GM18499 (cell line): ENCODE measurements around the gene SDF2L1.
"Not testable (repeated sequence)": the region's sequence is repeated elsewhere in the genome, so short reads cannot be mapped to it uniquely, and the experiment has no call there.

Experiments
- ATAC-seq: cut with Tn5 transposase; IDR thresholded peaks from one replicate; pipeline ENCODE4 v1.9.1; 2021; ENCODE audit warnings: moderate number of reproducible peaks; ENCODE audit not compliant: insufficient read depth, unreplicated experiment

Gene SDF2L1, protein sequence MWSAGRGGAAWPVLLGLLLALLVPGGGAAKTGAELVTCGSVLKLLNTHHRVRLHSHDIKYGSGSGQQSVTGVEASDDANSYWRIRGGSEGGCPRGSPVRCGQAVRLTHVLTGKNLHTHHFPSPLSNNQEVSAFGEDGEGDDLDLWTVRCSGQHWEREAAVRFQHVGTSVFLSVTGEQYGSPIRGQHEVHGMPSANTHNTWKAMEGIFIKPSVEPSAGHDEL

DNA sequence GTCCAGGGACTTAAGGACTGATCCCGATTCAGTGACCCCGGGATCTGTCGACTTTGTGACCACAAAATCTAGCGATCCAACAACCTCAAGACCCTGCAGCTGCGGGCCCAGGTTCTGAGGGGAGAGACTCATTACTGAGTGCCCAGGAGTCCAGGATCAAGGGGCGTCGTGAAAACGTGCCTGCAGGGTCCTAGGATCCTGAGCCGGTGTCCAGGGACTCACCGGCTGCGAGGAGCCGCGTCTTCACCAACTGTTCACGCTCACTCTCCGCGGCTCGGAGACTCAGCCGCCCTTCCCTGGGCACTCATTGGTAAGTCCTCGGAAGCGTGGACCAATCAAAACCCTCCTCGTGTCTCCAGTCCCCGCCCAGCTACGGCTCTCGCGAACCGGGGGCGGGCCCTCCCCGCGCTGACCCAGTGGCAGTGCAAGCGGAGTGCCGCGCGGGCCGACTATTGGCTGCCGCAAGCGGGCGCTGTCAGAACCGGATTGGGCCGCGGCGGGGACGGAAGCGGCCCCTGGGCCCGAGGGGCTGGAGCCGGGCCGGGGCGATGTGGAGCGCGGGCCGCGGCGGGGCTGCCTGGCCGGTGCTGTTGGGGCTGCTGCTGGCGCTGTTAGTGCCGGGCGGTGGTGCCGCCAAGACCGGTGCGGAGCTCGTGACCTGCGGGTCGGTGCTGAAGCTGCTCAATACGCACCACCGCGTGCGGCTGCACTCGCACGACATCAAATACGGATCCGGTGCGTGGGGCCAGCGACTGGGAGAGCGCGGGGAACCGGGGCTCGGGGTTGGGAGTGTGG, at the start of gene SDF2L1:
TSS of gene SDF2L1 (plus strand) at position 514 of the 795 bp plus-strand sequence. CDS start at position 549, 35 bp downstream.
- ATAC-seq = peak; percentile 90

DNA sequence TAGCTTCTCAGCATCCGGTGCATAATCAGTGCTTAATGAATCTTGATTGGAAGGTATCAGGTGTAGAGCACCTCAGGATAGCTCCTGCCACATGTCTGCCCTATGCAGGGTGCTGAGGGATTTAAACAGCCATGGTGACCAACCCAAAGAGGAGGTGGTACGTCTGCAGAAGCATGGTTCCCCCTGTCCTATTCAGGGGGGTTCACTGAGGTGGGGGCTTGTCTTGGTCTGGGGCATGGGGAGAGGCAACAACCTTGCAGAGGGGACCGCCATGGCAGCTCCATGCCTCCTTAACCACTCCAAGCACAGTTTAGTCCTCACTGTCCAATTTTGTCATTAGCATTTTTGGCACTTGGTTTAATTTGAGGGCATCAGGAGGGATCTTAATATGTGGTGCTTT, 49.7 kb upstream of the SDF2L1 start:
- ATAC-seq = no peak

DNA sequence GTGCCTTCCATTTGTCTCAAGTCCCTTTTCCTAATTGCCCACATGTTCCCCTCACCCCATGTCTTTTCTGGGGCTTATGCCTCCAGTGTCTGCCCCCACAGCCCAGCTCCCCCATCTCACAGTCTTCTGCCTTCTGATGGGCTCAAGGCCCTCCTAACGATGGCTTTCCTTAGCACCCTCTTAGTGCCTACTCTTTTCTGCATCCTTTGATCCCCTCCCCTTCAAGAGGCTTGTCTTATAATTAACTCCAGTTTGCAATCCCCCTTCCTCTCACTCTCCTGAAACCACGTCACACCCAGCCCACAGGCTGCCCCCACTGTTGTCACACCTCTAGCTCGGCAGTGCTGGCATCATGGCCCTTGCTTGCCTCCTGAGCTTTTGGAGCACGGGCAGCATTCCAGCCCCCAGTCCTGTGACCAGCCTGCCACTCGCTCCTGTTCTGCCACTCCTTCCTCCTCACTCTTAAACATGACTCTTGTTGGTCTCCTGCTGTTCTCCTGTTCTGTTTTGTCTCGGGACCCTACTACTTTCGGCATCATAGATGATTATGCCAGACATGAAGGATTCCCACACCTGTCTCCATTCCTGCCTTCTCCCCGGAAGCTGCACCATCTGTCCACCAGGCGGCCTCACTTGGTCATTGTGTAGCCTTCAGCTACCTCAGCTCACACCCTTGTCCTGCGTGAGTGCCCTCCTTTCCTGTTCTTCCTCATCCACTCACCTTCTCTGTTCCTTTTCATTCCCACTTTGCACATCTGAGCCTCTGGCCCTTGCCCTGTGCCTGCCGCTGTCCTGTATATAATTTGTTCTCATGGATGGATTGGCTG, 48.5 kb upstream of the SDF2L1 start:
- no peak for ATAC-seq

DNA sequence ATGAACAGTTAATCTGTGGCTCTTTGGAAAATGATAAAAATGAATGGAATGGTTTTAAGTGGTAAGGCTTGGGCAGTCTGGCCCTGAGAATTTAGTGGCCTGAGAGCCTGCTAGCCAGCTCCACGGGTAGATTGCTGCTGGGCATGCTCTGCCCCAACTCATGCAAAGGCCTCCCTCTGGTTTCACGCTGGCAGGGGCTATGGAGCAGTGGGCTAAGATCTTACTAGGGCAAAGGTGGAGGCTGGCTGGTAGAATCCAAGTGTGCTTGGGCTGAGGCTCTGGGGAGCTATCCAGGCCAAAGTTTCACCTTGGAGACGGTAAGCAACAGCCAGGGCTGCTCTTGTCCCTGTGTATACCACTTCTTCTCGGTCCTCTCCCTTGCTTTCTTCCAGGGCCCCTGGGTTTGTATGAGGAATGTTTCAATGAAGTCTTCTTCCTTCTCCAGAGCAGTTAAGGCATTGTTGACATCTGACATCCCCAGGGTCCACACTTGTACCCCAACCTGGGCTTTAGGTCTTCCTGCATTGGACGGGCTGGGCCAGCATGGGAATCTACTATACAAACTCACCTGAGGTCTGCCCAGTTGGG, 47.1 kb upstream of the SDF2L1 start:
- no peak for ATAC-seq

DNA sequence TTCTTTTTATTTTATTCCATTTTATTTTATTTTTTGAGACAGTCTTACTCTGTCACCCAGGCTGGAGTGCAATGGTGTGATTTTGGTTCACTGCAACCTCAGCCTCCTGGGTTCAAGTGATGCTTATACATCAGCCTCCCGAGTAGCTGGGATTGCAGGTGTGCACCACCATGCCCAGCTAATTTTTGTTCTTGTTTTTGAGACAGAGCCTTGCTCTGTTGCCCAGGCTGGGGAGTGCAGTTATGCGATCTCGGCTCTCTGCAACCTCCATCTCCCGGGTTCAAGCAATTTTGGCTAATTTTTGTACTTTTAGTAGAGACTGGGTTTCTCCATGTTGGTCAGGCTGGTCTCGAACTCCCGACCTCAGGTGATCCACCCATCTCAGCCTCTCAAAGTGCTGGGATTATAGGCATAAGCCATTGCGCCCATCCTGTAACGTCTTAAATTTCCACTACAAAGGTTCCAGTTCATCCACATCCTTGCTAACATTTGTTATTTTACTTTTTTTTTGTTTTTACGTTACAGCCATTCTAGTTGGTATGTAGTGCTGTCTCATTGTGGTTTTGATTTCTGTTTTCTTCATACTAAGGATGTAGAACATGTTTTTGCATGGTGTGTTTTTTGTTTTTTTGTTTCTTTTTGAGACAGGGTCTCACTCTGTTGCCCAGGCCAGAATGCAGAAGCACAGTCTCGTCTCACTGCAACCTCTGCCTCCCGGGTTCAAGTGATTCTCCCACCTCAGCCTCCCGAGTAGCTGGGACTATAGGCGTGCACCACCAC, 45.6 kb upstream of the SDF2L1 start:
- ATAC-seq = not testable (repeated sequence)

DNA sequence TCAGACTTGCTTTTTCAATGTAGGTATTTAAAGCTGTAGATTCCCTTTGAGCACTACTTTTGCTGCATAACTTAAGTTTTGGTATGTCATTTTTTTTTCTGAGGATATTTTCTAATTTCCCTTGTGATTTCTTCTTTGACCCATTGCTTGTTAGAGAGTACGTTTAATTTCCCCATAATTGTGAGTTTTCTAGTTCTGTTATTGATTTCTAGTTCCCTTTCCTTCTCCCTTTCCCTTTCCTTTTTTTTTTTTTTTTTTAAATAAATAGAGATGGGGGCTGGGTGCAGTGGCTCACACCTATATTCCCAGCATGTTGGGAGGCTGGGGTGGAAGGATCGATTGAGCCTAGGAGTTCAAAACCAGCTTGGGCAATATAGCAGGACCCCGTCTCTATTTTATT, 43.8 kb upstream of the SDF2L1 start:
- no peak for ATAC-seq

DNA sequence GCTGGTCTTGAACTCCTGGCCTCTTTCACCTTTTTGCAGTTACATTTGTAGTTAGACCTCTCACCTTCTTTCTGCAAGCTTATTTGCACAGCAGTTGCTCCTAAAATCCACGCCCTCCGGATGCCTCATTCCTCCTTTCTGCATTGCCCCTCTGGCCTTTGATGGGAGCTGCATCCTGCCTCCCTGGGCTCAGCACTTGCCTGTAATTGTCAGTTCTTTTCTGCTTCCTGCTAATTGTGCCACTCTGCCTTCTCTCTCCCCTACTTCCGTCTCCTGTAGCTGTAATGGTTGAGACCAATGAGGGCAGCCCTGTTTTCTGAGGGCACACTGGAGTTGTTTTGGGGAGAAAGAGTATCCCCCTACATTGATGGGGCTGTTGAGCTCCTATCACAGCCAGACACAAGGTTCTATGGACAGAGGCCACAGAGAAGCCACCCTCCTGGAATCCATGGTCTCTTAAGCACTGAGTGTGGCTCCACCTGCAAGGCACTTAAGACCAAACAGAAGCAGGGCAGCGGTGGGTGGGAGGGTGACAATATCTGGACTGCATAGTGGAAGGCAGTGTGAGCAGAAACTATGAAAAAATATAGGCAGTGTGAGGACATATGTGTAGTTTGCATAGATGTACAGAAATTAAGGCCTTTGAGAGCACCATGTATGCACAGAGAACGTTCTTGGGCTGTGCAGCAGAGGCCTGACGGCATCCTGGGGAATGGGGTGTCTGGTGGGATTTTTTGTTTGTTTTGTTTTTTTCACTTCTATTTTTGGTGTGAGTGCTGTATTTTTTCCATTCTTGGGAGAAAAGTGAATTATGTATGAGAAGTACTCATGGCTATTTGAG, 42.8 kb upstream of the SDF2L1 start:
- ATAC-seq = no peak

DNA sequence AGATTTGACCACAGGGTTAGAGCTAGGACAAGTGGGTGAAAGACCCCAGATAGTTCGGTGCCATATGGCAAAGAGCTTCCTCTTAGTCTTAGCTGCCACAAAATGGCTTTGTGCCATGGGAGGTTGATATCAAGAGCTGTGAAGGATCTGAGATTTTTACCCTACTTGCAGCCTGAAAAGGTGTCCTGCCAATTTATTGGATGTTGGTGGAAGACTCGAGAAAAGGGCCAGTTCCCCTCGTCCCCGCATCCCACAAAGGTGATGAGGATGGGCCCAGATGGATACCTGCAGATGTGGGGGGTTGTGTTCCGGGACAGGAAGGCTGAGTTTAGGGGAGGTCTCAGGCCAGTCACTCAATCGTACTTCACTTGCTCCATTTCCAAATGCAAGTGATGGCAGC, 39.5 kb upstream of the SDF2L1 start:
- ATAC-seq = no peak

DNA sequence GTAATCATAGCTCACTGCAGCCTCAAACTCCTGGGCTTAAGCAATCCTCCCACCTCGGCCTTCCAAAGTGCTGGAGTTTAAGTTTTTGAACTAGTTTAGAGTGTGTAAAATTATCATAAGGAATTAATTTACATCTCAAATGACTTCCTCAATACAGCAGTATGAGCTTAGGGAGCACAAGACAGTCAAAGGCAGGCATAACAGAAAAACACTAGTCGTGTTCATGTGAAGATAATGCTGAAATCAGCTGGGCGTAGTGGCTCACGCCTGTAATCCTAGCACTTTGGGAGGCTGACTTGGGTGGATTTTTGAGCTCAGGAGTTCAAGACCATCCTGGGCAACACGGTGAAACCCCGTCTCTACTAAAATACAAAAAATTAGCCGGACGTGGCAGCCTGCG, 38.1 kb upstream of the SDF2L1 start:
- no peak for ATAC-seq

DNA sequence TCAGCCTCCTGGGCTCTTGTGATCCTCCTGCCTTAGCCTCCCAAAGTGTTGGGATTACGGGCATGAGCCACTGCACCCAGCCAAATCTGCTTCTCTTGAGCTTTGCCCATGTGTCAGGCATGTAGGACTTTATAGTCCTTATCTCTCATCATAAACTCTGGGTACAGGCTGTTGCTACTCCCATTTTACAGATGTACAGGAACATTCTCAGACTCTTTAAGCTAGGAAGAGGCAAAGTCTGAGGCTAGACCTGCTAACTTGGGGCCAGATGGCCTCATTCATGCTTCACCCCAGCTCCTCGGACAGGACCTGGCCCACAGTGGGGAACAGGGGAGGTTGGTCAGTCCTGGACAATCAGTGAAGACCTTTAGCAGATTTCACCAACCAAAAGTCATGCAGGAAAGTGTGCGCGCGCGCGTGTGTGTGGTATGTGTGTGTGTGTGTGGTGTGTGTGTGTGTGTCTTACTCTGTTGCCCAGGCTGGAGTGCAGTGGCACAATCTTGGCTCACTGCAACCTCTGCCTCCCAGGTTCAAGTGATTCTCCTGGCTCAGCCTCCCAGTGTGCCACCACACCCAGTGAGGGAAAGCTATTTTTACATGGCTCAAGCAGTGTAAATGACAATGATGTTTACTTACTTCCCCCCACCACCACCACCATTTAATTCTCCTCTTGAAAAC, 36.1 kb upstream of the SDF2L1 start:
- no peak for ATAC-seq

DNA sequence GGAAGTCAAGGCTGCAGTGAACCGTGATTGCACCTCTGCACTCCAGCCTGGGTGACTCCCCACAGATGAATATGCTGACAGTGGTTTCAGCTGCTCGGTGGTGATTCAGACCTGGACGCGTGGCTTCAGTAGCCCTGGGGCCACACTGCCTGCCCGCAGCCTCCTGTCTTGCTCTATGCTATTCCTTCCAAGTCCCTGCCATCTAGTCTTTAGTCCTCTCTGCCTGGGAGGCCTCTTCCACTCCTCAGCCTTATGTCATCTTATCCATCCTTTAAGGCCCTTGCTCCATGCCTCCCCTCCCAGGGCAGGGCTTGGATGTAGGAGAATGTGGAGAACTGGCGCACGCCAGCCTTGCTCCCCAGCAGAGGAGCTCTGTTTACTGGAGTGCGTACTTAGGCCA, 35.3 kb upstream of the SDF2L1 start:
- no peak for ATAC-seq

DNA sequence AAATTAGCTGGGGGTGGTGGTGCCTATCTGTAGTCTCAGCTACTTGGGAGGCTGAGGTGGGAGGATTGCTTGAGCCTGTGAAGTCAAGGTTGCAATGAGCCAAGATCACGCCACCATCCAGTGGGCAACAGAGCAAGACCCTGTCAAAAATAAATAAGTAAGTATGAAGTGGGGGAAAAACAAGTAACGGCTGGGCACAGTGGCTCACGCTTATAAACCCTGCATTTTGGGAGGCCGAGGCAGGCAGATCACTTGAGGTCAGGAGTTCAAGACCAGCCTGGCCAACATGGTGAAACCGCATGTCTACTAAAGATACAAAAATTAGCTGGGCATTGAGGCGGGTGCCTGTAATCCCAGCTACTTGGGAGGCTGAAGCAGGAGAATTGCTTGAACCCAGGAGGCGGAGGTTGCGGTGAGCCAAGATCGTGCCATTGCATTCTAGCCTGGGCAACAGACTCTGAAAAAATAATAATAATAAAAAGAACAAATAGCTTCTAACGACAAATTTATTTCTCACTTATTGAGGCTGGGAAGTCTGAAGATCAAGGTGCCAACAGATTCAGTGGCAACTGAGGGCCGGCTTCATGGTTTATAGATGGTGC, 32.4 kb upstream of the SDF2L1 start:
- ATAC-seq = not testable (repeated sequence)

DNA sequence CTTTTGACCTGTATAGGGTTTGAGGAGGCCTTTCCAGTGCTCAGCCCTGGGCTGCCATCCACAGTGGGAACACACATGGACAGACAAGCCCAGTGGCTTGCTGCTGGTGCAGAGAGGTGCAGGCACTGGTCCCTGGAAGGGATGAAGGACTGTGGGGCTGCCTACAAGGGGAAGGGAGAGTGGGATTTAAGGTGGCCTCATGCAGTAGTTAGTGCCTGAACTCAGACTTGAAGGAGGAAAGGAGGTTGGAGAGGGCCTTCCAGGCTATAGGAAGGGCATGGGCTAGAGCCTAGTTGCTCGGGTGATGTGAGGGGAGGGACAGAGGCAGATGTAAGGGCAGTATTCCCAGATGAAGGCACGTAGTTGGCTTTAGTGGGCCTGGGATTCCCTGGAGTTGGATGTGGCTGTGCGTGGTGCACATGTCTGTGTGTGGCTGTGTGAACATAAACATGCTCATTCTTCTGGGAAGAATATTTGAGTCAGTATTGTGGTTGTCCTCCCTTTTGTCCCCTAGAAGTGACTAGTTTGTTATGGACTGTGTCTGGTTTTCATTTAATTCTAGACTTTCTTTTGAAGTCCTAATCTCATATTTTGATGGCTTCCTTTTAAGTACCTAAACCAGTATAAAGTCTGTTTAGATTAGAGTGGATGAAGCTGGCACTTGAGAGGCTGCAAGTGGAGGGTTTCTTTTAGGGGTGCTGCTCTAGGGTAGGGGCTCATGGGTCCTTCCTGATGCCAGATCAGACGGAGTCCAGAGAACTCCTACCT, 30.7 kb upstream of the SDF2L1 start:
- ATAC-seq = no peak

DNA sequence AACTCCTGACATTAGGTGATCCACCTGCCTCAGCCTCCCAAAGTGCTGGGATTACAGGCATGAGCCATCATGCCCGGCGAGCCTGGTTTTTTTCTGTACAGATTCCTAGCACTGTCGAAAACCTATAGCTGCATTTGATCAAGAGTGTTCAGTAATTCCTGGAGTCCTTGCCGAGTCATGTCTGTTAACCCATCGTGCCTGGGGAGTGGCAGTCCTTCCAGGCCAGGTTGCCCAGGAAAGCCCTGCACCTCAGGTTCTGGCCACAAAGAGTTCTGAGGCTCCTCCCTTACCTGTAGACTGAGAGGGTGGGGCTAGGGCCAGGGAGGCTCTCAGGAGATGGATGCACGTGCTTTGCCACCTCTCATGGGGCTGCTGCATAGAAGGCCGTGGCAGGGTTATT, 29.2 kb upstream of the SDF2L1 start:
- no peak for ATAC-seq

DNA sequence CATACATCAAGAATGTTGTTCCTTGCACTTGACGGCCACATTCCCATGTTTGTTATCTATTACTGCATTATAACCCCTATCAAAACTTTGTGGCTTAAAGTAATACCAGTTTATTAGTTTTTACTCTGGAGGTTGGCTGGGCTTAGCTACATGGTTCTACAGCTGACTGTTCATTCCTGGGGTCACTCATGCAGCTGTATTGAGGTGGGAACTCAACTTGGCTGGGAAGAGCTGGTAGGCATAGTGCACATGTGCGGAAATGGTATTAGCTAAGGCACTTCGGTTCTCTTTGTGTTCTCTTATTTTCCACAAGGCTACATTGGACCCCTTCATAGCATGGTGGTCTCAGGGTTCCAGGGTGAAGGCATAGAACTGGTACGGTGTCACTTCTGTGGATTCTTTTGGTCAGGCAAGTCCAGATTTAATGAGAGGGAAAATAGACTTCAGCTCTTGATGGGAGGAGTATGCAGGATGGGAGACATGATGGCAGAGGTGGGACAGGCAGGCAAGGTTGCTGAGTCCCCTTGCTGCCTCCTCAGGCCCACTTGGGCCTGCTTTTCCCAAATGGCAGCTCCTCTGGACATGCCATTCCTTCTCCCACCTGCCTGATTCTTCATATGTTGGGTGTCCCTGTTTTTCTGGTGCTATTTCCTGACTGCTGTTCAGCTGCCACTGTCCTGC, 28.4 kb upstream of the SDF2L1 start:
- no peak for ATAC-seq

DNA sequence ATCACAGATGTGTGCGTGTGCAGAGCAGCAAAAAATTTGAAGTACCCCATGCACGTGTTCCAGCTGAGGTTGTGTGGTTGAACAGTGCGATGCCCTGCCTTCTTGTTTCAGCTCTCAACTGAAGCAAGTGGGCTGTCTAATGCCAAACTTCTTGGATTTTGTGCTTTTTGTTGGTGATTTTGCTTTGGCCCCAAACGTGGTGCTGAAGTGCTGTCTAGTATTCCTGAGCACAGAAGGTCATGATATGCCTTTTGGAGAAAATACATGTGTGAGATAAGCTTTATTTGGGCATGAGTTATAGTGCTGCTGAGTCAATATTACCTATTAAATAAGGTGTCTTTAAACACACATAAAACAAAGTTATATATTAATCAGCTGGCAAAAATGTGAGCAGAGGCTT, 26.4 kb upstream of the SDF2L1 start:
- no peak for ATAC-seq

DNA sequence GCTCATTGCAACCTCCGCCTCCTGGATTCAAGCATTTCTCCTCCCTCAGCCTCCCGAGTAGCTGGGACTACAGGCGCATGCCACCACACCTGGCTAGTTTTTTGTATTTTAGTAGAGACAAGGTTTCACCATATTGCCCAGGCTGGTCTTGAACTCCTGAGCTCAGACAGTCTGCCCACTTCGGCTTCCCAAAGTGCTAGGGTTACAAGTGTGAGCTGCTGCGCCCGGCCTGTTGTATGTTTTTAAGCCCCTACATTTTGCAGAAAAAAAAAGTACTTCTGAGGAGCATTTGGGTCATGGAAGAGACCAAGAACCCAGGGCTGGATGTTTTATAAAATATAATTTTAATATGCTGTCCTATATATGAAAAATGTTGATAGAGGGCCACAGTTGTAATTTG, 24.8 kb upstream of the SDF2L1 start:
- ATAC-seq = not testable (repeated sequence)
